GM12878 (cell line): ENCODE data around the gene HEATR3. TPM values are rescaled to one million over a fixed set of nuclear protein-coding genes. Genes with fewer than 3 reads are reported as not detected.

Source experiments
- ATAC-seq: fragments of 200-7000 bp; cut with Tn5 transposase; 3 replicates; pipeline ENCODE4 v1.9.1; 2020; ENCODE audit warnings: mild to moderate bottlenecking, moderate library complexity
- BruUV-seq: library from RNA; stranded (reverse); fragments of 400-500 nt; replicated peaks from 2 replicates; lab custom pipeline; 2021; lab: Mats Ljungman, UMichigan
- CTCF ChIA-PET: fragments of 300-600 bp; sonication (Branson Sonifier 250); formaldehyde crosslinking; extraction: SDS; loops from one replicate; lab custom pipeline; 2021; ENCODE audit warnings: inconsistent platforms; lab: Yijun Ruan, JAX
- POLR2A ChIA-PET: fragments of 350-600 bp; formaldehyde crosslinking; extraction: SDS; loops from one replicate; lab custom pipeline; 2021; ENCODE audit warnings: inconsistent platforms; lab: Charles Lee
- RAD21 ChIA-PET: fragments of 300-600 bp; sonication (Branson Sonifier 250); formaldehyde crosslinking; loops from one replicate; lab custom pipeline; 2023; ENCODE audit warnings: antibody characterized with exemption; ENCODE audit not compliant: unreplicated experiment; lab: Charles Lee
- SMC1A ChIA-PET: fragments of 300-600 bp; sonication (Branson Sonifier 250); formaldehyde crosslinking; loops from one replicate; lab custom pipeline; 2023; ENCODE audit not compliant: unreplicated experiment, uncharacterized antibody; lab: Charles Lee
- DNase-seq: peaks from one replicate; pipeline ENCODE4 v3.0.0-alpha.2; 2011; ENCODE audit warnings: low read depth, low spot score
- FAIRE-seq: peaks from 3 replicates; lab custom pipeline; 2011; peaks lifted over from hg19 to GRCh38; lab: Jason Lieb, UNC
- H2AFZ ChIP-seq: 2 replicates; pipeline ENCODE4 v1.6.0; 2011; ENCODE audit warnings: low read depth, low read length, control low read depth; ENCODE audit not compliant: control insufficient read depth
- H3K27ac ChIP-seq: 2 replicates; pipeline ENCODE4 v1.5.1; 2011; ENCODE audit warnings: control low read depth; ENCODE audit not compliant: control insufficient read depth, insufficient read depth
- H3K27me3 ChIP-seq, 2 experiments: replicated peaks in 1 of 2; 2 replicates each; pipeline versions ENCODE4 v1.6.0 to v1.6.1; 2011; ENCODE audit warnings: low read length in 1 of 2; ENCODE audit not compliant: control insufficient read depth in 2 of 2, insufficient read depth in 2 of 2
- H3K36me3 ChIP-seq, 2 experiments: 2 replicates each; pipeline ENCODE4 v1.5.1; 2011; ENCODE audit warnings: low read length in 1 of 2; ENCODE audit not compliant: control insufficient read depth in 2 of 2, insufficient read depth in 2 of 2
- H3K4me1 ChIP-seq: 2 replicates; pipeline ENCODE4 v1.6.1; 2011; ENCODE audit warnings: mild to moderate bottlenecking, low read length, moderate library complexity, mixed read lengths; ENCODE audit not compliant: control insufficient read depth, insufficient read depth
- H3K4me2 ChIP-seq: 2 replicates; pipeline ENCODE4 v1.6.0; 2011; ENCODE audit warnings: control low read depth; ENCODE audit not compliant: control insufficient read depth, insufficient read depth
- H3K4me3 ChIP-seq: fragments of 200-600 bp; sonication (generic); 2 replicates; pipeline ENCODE4 v1.5.1; 2016
- H3K79me2 ChIP-seq: 2 replicates; pipeline ENCODE4 v1.6.0; 2011; ENCODE audit warnings: low read length; ENCODE audit not compliant: control insufficient read depth, insufficient read depth
- H3K9ac ChIP-seq: 2 replicates; pipeline ENCODE4 v1.8.0; 2011; ENCODE audit warnings: low read length, control low read depth, mixed read lengths; ENCODE audit not compliant: control insufficient read depth, insufficient read depth
- H3K9me3 ChIP-seq: replicated peaks from 3 replicates; pipeline ENCODE4 v1.5.1; 2011; ENCODE audit warnings: mild to moderate bottlenecking, low read length; ENCODE audit not compliant: control insufficient read depth, insufficient read depth
- H4K20me1 ChIP-seq: 2 replicates; pipeline ENCODE4 v1.6.0; 2011; ENCODE audit not compliant: control insufficient read depth, insufficient read depth
- BCL11A ChIP-seq: IDR thresholded peaks from 2 replicates; pipeline ENCODE4 v1.6.1; 2011; ENCODE audit warnings: low read depth, low read length
- BHLHE40 ChIP-seq, 2 experiments: fragments of 450-650 bp in 1 of 2; IDR thresholded peaks; 2 replicates each; pipeline ENCODE4 v1.6.1; 2011 to 2017; ENCODE audit warnings: low read depth in 2 of 2, borderline replicate concordance in 1 of 2, improper control_type of control experiment in 1 of 2, low read length in 1 of 2, mild to moderate bottlenecking in 1 of 2
- CREM ChIP-seq: IDR thresholded peaks from 2 replicates; pipeline ENCODE4 v1.6.1; 2014; ENCODE audit warnings: antibody characterized with exemption, low read depth
- EED ChIP-seq: sonication (generic); IDR thresholded peaks from 2 replicates; pipeline ENCODE4 v1.6.1; 2016; ENCODE audit warnings: antibody characterized with exemption, low read depth
- JUND ChIP-seq: IDR thresholded peaks from 2 replicates; pipeline ENCODE4 v1.6.1; 2012; ENCODE audit warnings: low read depth, mild to moderate bottlenecking, low read length, improper control_type of control experiment, moderate library complexity
- LARP7 ChIP-seq: fragments of 450-650 bp; IDR thresholded peaks from 2 replicates; pipeline ENCODE4 v1.6.1; 2017; ENCODE audit warnings: mild to moderate bottlenecking
- MEF2B ChIP-seq: fragments of 450-650 bp; IDR thresholded peaks from 2 replicates; pipeline ENCODE4 v1.6.1; 2018; ENCODE audit warnings: mild to moderate bottlenecking, moderate library complexity; ENCODE audit not compliant: partially characterized antibody, poor library complexity, severe bottlenecking
- NFXL1 ChIP-seq: fragments of 450-650 bp; IDR thresholded peaks from 2 replicates; pipeline ENCODE4 v1.6.1; 2017; ENCODE audit warnings: antibody characterized with exemption, mild to moderate bottlenecking, borderline replicate concordance
- RELA ChIP-seq: fragments of 450-650 bp; IDR thresholded peaks from 2 replicates; pipeline ENCODE4 v1.8.0; 2014; ENCODE audit warnings: borderline replicate concordance; ENCODE audit not compliant: partially characterized antibody
- RUNX3 ChIP-seq: IDR thresholded peaks from 2 replicates; pipeline ENCODE4 v1.6.1; 2012; ENCODE audit warnings: low read length, inconsistent platforms
- SREBF2 ChIP-seq: IDR thresholded peaks from 2 replicates; pipeline ENCODE4 v1.6.1; 2012; ENCODE audit warnings: mild to moderate bottlenecking, low read length
- STAT3 ChIP-seq: IDR thresholded peaks from 2 replicates; pipeline ENCODE4 v1.6.1; 2011; ENCODE audit warnings: low read depth, low read length, improper control_type of control experiment
- TCF12 ChIP-seq: IDR thresholded peaks from 2 replicates; pipeline ENCODE4 v1.6.1; 2011; ENCODE audit warnings: low read depth, mild to moderate bottlenecking, low read length
- ZNF24 ChIP-seq: fragments of 450-650 bp; IDR thresholded peaks from 2 replicates; pipeline ENCODE4 v1.6.1; 2017; ENCODE audit warnings: antibody characterized with exemption, mild to moderate bottlenecking
- WGBS: methylation state at CpG from one replicate; pipeline ENCODE4 v1.1.6; 2016; ENCODE audit warnings: low lambda C conversion rate; ENCODE audit not compliant: insufficient replicate concordance, insufficient coverage; ENCODE audit errors: missing lambda C conversion rate; 5-methylcytosine and 5-hydroxymethylcytosine counted together
- in situ Hi-C: fragments of 300-500 bp; cut with MboI; formaldehyde crosslinking; loops from 9 replicates; pipeline ENCODE4 v1.14.3; 2018; ENCODE audit warnings: mixed read lengths
- intact Hi-C: fragments of 100-400 bp; cut with micrococcal nuclease; formaldehyde crosslinking; loops from one replicate; pipeline ENCODE4 v1.14.2; 2022; ENCODE audit not compliant: unreplicated experiment
- polyA plus RNA-seq, 11 experiments: library from polyadenylated mRNA; depleted of rRNA in 4 of 11; unstranded in 6 of 11; stranded (reverse) in 5 of 11; fragments of >200 nt; fragmentation: Nextera tagmentation in 4 of 11; fragmentation: Illumina TruSeq in 1 of 11; extraction: Ambion mirVana in 4 of 11; extraction: Trizol in 1 of 11; gene quantifications; 1 replicate in 1 of 11; 2 replicates in 10 of 11; pipeline versions ENCODE4 v1.2.1 to v1.2.3, GENCODE V29; 2011 to 2016; ENCODE audit warnings: inconsistent platforms in 2 of 11, missing spikeins in 2 of 11, low read depth in 1 of 11
- total RNA-seq, 4 experiments: library from RNA; depleted of rRNA in 3 of 4; stranded (reverse); fragments of >200 nt in 3 of 4; fragmentation: Illumina TruSeq in 1 of 4; extraction: Trizol in 1 of 4; gene quantifications; 2 replicates each; pipeline versions ENCODE4 v1.2.1 to v1.2.3, GENCODE V29; 2013 to 2021
- TF ChIP-seq, protein P1 (sequence below): fragments of 450-650 bp; IDR thresholded peaks from 2 replicates; pipeline ENCODE4 v1.6.1; 2017; ENCODE audit warnings: mild to moderate bottlenecking, moderate library complexity
- TF ChIP-seq, protein P2 (sequence below): fragments of 150-350 bp; IDR thresholded peaks from 2 replicates; pipeline ENCODE4 v1.6.1; 2016; ENCODE audit warnings: low read depth, low read length

HEATR3 gene
- total and polyA plus RNA-seq, 10 of the 15 experiments (the other 5 are each of a cell fraction or from before 2014, with no cell fraction given) = 1.5 to 30.0 (median 17.7) TPM

DNA sequence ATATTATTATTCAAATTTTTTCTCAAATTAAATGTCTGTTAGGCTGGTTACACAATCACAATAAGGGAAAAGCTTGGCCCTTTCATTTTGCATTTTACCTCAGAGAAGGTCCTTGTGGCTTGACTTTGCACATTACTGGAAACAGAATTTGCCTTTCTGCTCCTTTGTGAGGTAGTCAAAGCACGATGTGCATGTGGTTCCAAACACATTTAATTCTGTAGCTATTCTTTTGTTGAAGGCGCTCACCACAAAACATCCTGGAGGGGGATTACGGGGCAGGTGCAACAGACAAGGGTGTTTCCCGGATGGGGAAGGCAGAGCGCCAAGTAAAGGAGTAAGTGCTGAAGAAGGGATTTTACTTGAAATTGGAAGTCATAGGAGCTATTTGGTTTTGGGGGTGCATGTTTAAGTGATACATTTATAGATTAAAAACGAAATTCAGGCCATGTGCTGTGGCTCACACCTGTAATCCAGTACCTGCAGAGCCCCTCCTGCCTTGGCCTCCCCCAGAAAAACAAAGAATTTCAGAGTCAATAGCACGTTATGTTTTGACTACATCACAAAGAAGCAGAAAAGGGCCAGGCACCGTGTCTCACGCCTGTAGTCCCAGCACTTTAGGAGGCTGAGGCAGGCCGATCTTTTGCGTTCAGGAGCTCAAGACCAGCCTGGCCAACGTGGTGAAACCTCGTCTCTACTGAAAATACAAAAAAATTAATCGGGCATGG is 56.1 kb downstream of the HEATR3 start:
- H3K4me3 ChIP-seq = peak overlapping the region; percentile 16; the same call in 1 of the 2 replicates
- H4K20me1 ChIP-seq = no peaks in the 10 kb centered on the region
- peak overlapping the region; percentile 74 for H3K4me2 ChIP-seq
- WGBS = 12% methylated on average over 14 of the region's 14 CpGs
- no TSS peak for BruUV-seq
- DNase-seq (peak; percentile 72), FAIRE-seq (peak; percentile 7), ATAC-seq (peak; percentile 82)
- H3K27ac ChIP-seq = peak overlapping the region; percentile 75
- intact Hi-C loops (loop anchor here (2.0 kb wide), 2 partner anchors 31 to 55 kb away; partner anchors contain the start of gene TENT4B), in situ Hi-C loops (no loop called here)
- peak overlapping the region; percentile 10; the same call in 1 of the 2 replicates for H3K9ac ChIP-seq
- CTCF ChIA-PET = interaction anchor here (0.6 to 3.7 kb wide), 13 partner anchors 11 to 558 kb away, joined by 3 to 25 read pairs (median 4); partner anchors contain the start of genes CNEP1R1 and HEATR3
- RAD21 ChIA-PET = interaction anchor here (0.7 to 2.9 kb wide), 16 partner anchors 8 to 685 kb away, joined by 3 to 25 read pairs (median 3); partner anchors contain the start of genes CNEP1R1 and HEATR3
- peak overlapping the region; percentile 37 for H2AFZ ChIP-seq
- SMC1A ChIA-PET = interaction anchor here (0.7 to 4.6 kb wide), 21 partner anchors 14 to 684 kb away, joined by 3 to 29 read pairs (median 6); partner anchors contain the start of genes CNEP1R1, HEATR3 and TENT4B
- POLR2A ChIA-PET = interaction anchor here (0.6 to 3.4 kb wide), 6 partner anchors 29 to 151 kb away, joined by 3 to 18 read pairs (median 6); partner anchors contain the start of gene HEATR3
- no peaks in the 10 kb centered on the region for H3K36me3 ChIP-seq
- H3K9me3 ChIP-seq = peaks cover 1% of the 10 kb centered on the region; the same call in 1 of the 3 replicates
- H3K27me3 ChIP-seq = no peaks in the 10 kb centered on the region
- peaks cover 32% of the 10 kb centered on the region for H3K4me1 ChIP-seq
- no peaks in the 10 kb centered on the region for H3K79me2 ChIP-seq
- TF ChIP-seq BCL11A = peak; percentile 64; the same call in 1 of the 2 replicates
- TF ChIP-seq LARP7 = no peak
- peak; percentile 24; the same call in 1 of the 2 replicates for TF ChIP-seq STAT3
- TF ChIP-seq NFXL1 = no peak
- no peak for TF ChIP-seq SREBF2
- 0 out of 2 replicates have a peak, but pooled peaks have one; percentile 5 for TF ChIP-seq JUND
- TF ChIP-seq MEF2B = peak; percentile 42
- TF ChIP-seq ZNF24 = no peak
- TF ChIP-seq, protein P1, sequence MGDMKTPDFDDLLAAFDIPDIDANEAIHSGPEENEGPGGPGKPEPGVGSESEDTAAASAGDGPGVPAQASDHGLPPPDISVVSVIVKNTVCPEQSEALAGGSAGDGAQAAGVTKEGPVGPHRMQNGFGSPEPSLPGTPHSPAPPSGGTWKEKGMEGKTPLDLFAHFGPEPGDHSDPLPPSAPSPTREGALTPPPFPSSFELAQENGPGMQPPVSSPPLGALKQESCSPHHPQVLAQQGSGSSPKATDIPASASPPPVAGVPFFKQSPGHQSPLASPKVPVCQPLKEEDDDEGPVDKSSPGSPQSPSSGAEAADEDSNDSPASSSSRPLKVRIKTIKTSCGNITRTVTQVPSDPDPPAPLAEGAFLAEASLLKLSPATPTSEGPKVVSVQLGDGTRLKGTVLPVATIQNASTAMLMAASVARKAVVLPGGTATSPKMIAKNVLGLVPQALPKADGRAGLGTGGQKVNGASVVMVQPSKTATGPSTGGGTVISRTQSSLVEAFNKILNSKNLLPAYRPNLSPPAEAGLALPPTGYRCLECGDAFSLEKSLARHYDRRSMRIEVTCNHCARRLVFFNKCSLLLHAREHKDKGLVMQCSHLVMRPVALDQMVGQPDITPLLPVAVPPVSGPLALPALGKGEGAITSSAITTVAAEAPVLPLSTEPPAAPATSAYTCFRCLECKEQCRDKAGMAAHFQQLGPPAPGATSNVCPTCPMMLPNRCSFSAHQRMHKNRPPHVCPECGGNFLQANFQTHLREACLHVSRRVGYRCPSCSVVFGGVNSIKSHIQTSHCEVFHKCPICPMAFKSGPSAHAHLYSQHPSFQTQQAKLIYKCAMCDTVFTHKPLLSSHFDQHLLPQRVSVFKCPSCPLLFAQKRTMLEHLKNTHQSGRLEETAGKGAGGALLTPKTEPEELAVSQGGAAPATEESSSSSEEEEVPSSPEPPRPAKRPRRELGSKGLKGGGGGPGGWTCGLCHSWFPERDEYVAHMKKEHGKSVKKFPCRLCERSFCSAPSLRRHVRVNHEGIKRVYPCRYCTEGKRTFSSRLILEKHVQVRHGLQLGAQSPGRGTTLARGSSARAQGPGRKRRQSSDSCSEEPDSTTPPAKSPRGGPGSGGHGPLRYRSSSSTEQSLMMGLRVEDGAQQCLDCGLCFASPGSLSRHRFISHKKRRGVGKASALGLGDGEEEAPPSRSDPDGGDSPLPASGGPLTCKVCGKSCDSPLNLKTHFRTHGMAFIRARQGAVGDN = no peak
- TF ChIP-seq, protein P2, sequence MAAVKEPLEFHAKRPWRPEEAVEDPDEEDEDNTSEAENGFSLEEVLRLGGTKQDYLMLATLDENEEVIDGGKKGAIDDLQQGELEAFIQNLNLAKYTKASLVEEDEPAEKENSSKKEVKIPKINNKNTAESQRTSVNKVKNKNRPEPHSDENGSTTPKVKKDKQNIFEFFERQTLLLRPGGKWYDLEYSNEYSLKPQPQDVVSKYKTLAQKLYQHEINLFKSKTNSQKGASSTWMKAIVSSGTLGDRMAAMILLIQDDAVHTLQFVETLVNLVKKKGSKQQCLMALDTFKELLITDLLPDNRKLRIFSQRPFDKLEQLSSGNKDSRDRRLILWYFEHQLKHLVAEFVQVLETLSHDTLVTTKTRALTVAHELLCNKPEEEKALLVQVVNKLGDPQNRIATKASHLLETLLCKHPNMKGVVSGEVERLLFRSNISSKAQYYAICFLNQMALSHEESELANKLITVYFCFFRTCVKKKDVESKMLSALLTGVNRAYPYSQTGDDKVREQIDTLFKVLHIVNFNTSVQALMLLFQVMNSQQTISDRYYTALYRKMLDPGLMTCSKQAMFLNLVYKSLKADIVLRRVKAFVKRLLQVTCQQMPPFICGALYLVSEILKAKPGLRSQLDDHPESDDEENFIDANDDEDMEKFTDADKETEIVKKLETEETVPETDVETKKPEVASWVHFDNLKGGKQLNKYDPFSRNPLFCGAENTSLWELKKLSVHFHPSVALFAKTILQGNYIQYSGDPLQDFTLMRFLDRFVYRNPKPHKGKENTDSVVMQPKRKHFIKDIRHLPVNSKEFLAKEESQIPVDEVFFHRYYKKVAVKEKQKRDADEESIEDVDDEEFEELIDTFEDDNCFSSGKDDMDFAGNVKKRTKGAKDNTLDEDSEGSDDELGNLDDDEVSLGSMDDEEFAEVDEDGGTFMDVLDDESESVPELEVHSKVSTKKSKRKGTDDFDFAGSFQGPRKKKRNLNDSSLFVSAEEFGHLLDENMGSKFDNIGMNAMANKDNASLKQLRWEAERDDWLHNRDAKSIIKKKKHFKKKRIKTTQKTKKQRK = no peak
- peak; percentile 93 for TF ChIP-seq TCF12
- no peak for TF ChIP-seq RELA
- TF ChIP-seq CREM = peak; percentile 63; the same call in 1 of the 2 replicates
- TF ChIP-seq BHLHE40 (IDR thresholded peaks at IDR 0.05; ENCODE audit: borderline replicate concordance in 1 of 2, low read depth in 2 of 2, low read length in 1 of 2) = peak; percentile 86 to 87
- peak; percentile 82 for TF ChIP-seq EED
- peak; percentile 95 for TF ChIP-seq RUNX3
